Fibroblast of skin of right quadriceps (primary cell): ENCODE results near the gene ZDHHC14.

ENCODE experiments used
- DNase-seq: peaks from one replicate; pipeline ENCODE4 v3.0.0-alpha.2; 2013

ZDHHC14 gene

GRCh38 chr6:157496534-157497095 lies 115.6 kb downstream of the ZDHHC14 start:
- DNase-seq: no peak

- no peak for DNase-seq
Measured at GRCh38 chr6:157497579-157497978, 116.6 kb downstream of the ZDHHC14 start.

GRCh38 chr6:157498817-157499216 lies 117.8 kb downstream of the ZDHHC14 start:
- DNase-seq: no peak

- no peak for DNase-seq
Measured at GRCh38 chr6:157500022-157500421, 119.0 kb downstream of the ZDHHC14 start.

- no peak for DNase-seq
Measured at GRCh38 chr6:157503018-157503747, 122.2 kb downstream of the ZDHHC14 start.

- no peak for DNase-seq
Measured at GRCh38 chr6:157505912-157506491, 125.0 kb downstream of the ZDHHC14 start.

GRCh38 chr6:157510323-157511188 lies 129.6 kb downstream of the ZDHHC14 start:
- no peak for DNase-seq

GRCh38 chr6:157511682-157512381 lies 130.8 kb downstream of the ZDHHC14 start:
- DNase-seq: no peak

GRCh38 chr6:157512382-157512682 lies 131.3 kb downstream of the ZDHHC14 start:
- DNase-seq: no peak

GRCh38 chr6:157513004-157513603 lies 132.1 kb downstream of the ZDHHC14 start:
- no peak for DNase-seq

- no peak for DNase-seq
Measured at GRCh38 chr6:157513619-157514485, 132.9 kb downstream of the ZDHHC14 start.

- peak; percentile 22 for DNase-seq
Measured at GRCh38 chr6:157514659-157515496, 133.9 kb downstream of the ZDHHC14 start.

- no peak for DNase-seq
Measured at GRCh38 chr6:157516319-157517026, 135.5 kb downstream of the ZDHHC14 start.

GRCh38 chr6:157517601-157518359 lies 136.8 kb downstream of the ZDHHC14 start:
- DNase-seq: no peak

- peak; percentile 71 for DNase-seq
Measured at GRCh38 chr6:157518397-157519250, 137.6 kb downstream of the ZDHHC14 start.

GRCh38 chr6:157519255-157520116 lies 138.5 kb downstream of the ZDHHC14 start:
- no peak for DNase-seq

- DNase-seq: no peak
Measured at GRCh38 chr6:157520117-157520406, 139.1 kb downstream of the ZDHHC14 start.
